GM10266 (cell line): ENCODE results near the gene MIS18BP1.

Experiments used
- DNase-seq: peaks from one replicate; pipeline ENCODE4 v3.0.0; 2012; ENCODE audit errors: extremely low spot score
- TF ChIP-seq, protein P1 (sequence below): IDR thresholded peaks from 2 replicates; pipeline ENCODE4 v1.5.1; 2012; ENCODE audit warnings: mild to moderate bottlenecking, low read depth; ENCODE audit not compliant: control insufficient read depth, insufficient read depth; ENCODE audit errors: missing control alignments

The MIS18BP1 gene

DNA sequence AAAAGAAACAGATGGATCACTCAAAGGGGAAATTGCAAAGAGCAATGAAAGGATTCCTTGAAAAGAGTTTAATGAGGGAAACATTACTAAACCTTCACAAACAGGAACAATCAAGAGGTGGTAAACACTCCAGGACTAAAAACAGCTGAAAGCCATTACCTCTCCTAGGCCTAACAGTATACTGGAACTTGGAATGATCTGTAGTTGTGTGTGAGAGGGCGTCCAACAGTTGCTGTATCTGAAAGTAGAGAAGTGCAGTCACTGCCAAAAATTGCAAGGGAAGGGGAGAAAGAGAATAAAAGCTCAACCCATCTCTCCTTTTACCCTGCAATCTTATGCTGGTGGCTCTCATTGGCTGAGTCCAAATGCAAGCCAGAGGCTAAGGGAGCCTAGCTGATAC, 17.0 kb upstream of the MIS18BP1 start:
- TF ChIP-seq, protein P1, sequence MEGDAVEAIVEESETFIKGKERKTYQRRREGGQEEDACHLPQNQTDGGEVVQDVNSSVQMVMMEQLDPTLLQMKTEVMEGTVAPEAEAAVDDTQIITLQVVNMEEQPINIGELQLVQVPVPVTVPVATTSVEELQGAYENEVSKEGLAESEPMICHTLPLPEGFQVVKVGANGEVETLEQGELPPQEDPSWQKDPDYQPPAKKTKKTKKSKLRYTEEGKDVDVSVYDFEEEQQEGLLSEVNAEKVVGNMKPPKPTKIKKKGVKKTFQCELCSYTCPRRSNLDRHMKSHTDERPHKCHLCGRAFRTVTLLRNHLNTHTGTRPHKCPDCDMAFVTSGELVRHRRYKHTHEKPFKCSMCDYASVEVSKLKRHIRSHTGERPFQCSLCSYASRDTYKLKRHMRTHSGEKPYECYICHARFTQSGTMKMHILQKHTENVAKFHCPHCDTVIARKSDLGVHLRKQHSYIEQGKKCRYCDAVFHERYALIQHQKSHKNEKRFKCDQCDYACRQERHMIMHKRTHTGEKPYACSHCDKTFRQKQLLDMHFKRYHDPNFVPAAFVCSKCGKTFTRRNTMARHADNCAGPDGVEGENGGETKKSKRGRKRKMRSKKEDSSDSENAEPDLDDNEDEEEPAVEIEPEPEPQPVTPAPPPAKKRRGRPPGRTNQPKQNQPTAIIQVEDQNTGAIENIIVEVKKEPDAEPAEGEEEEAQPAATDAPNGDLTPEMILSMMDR: no peak

DNA sequence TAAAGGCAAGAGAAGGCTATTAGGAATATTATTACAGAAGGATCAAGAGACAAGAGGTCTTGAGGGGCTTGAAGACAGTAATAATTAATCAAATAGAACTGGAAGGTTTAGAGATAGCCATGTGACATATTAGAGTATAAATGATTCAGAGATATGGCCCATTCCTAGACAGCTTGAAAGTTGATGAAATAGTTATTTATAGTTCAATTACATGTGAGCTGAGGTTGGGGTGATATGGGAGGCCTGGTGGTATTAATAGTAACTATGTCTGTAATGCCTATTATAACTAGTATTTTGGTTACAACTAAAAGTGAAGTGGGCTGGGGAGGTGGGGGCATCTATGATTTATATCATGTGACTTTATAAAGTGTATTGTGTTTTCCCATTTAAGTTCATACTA, 14.1 kb upstream of the MIS18BP1 start:
- TF ChIP-seq, protein P1: no peak
- DNase-seq: no peak

More for the DNA sequence above, 17.0 kb upstream of the MIS18BP1 start:
- DNase-seq: no peak

DNA sequence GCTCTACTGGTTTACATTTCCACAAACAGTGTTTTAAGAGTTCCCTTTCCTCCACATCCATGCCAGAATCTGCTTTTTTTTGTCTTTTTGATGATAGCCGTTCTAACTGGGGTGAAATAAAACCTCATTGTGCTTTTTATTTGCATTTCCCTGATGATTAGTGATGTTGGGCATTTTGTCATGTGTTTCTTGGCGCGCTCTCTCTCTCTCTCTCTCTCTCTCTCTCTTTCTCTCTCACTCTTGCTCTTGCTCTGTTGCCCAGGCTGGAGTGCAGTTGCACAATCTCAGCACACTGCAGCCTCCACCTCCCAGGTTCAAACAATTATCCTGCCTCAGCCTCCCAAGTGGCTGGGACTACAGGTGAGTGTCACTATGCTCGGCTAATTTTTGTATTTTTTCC, 9.6 kb upstream of the MIS18BP1 start:
- no peak for DNase-seq
- TF ChIP-seq, protein P1: no peak

DNA sequence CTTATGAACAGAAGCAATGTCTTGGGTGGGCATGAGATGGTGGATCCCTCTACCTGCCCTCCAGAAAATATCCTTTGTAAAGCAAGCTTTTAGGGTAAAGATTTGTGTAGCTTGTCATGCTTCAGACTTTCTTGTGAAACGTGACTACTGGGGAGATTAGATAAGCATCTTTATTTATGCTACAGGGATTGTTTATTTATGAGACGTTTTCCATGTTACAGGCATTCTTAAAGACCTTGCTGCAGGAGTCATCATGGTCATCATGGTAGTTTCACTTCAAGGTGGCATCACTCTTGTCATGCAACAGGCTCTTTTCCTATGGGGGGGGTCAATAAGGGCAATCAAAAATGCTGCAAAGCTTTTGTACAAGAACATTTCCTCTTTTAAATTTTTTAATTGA, 8.2 kb upstream of the MIS18BP1 start:
- no peak for DNase-seq

DNA sequence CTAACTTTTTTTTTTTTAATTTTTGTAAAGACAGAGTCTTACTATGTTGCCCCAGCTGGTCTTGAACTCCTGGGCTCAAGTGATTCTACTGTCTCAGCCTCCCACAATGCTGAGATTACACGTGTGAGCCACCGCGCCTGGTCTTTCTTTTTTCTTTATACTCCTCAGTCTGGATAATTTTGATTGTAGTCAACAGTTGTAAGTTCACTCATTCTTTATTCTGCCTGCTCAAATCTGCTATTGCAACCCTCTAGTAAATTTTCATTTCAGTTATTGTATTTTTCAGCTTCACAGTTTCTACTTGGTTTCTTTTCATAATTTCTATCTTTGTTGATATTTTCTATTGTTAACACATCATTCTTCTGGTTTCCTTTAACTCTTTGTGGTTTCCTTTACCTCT, 5.8 kb upstream of the MIS18BP1 start:
- TF ChIP-seq, protein P1: no peak
- no peak for DNase-seq

More for the DNA sequence above, 8.2 kb upstream of the MIS18BP1 start:
- TF ChIP-seq, protein P1: no peak

DNA sequence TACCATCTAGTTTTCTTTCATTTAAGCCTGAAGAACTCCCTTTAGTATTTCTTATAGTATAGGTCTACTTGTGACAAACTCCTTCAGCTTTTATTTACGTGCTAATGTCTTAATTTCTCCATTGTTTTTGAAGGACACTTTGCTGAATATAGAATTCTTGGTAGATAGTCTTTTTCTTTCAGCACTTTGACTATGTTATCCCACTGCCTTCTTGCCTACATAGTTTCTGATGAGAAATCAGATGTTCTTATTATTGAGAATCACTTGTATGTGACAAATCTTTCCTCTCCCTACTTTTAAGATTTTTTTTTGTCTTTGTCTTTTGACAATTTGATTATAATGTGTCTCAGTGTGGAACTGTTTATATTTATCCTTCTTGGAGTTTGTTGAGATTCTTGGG, 5.1 kb upstream of the MIS18BP1 start:
- TF ChIP-seq, protein P1: no peak
- no peak for DNase-seq

DNA sequence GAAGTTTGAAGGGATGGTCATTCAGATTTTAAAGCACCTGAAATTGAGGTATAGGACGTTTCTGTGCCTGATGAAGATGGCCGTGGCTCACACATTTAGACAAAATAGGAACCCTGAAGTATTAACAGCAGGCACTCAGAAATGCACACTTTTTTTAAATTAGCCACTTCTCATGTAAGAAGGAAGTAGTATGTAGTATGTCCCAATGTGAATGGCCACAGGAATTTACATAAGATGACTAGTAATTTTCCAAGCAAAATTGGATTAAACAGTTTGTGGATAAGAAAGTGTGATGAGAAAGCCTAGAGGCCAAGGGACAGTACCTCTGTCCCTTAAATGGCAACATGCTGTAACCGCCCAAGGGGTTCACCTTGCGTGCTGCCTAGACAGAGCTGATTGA, 1.8 kb upstream of the MIS18BP1 start:
- DNase-seq: no peak
- TF ChIP-seq, protein P1: no peak
